HEK293 (cell line): ENCODE data around the gene TLE2.

Source experiments
- CTCF ChIA-PET: fragments of 350-600 bp; formaldehyde crosslinking; extraction: SDS; loops from one replicate; lab custom pipeline; 2021; ENCODE audit warnings: antibody characterized with exemption; lab: Yijun Ruan, JAX
- POLR2A ChIA-PET: fragments of 300-600 bp; formaldehyde crosslinking; extraction: SDS; loops from one replicate; lab custom pipeline; 2020; ENCODE audit warnings: antibody characterized with exemption, inconsistent platforms; lab: Yijun Ruan, JAX
- H3K27ac ChIP-seq: fragments of 200-500 bp; sonication (Bioruptor generic); 2 replicates; pipeline ENCODE4 v1.5.1; 2014; ENCODE audit warnings: low read depth, low read length, control low read depth, inconsistent platforms; ENCODE audit errors: extremely low read depth
- H3K36me3 ChIP-seq, 2 experiments: fragments of 200-500 bp in 1 of 2; sonication (Bioruptor generic) in 1 of 2; 1 replicate in 1 of 2; 2 replicates in 1 of 2; pipeline ENCODE4 v1.5.1; 2014 to 2017; ENCODE audit warnings: inconsistent platforms in 2 of 2, low read length in 2 of 2; ENCODE audit not compliant: control insufficient read depth in 2 of 2, insufficient read depth in 1 of 2
- H3K4me1 ChIP-seq: fragments of 200-500 bp; sonication (Bioruptor generic); 2 replicates; pipeline ENCODE4 v1.5.1; 2014; ENCODE audit warnings: mild to moderate bottlenecking, low read length, inconsistent platforms; ENCODE audit not compliant: control insufficient read depth, insufficient read depth
- H3K4me3 ChIP-seq: 2 replicates; pipeline ENCODE4 v1.5.1; 2011; ENCODE audit warnings: low read depth, mild to moderate bottlenecking, control low read depth, low read length, moderate library complexity
- H3K9me3 ChIP-seq: fragments of 200-500 bp; sonication (Bioruptor generic); 2 replicates; pipeline ENCODE4 v1.5.1; 2014; ENCODE audit warnings: low read depth, low read length, inconsistent platforms; ENCODE audit not compliant: control insufficient read depth, insufficient read depth
- BCL11A ChIP-seq: fragments of 450-650 bp; formaldehyde crosslinking; IDR thresholded peaks from 2 replicates; pipeline ENCODE4 v1.5.1; 2016; ENCODE audit warnings: low read depth, missing biosample characterization, missing genetic modification characterization
- BCL11B ChIP-seq: fragments of 450-650 bp; formaldehyde crosslinking; IDR thresholded peaks from 2 replicates; pipeline ENCODE4 v1.5.1; 2016; ENCODE audit warnings: low read depth, missing biosample characterization, missing genetic modification characterization
- GLI2 ChIP-seq: fragments of 450-650 bp; formaldehyde crosslinking; IDR thresholded peaks from 2 replicates; pipeline ENCODE4; 2017; ENCODE audit warnings: missing biosample characterization, missing genetic modification characterization, low read depth, borderline replicate concordance
- GLIS2 ChIP-seq: fragments of 450-650 bp; formaldehyde crosslinking; IDR thresholded peaks from 2 replicates; pipeline ENCODE4 v1.5.1; 2016; ENCODE audit warnings: missing biosample characterization, missing genetic modification characterization
- HOXA7 ChIP-seq: sonication (generic); formaldehyde crosslinking; IDR thresholded peaks from 2 replicates; pipeline ENCODE4 v1.8.1; 2022; ENCODE audit warnings: missing genetic modification reagents, borderline replicate concordance
- KLF9 ChIP-seq: fragments of 450-650 bp; formaldehyde crosslinking; IDR thresholded peaks from 2 replicates; pipeline ENCODE4 v1.5.1; 2016; ENCODE audit warnings: missing biosample characterization, missing genetic modification characterization, low read depth
- OSR2 ChIP-seq: fragments of 450-650 bp; formaldehyde crosslinking; IDR thresholded peaks from 2 replicates; pipeline ENCODE4 v1.5.1; 2016; ENCODE audit warnings: missing biosample characterization, missing genetic modification characterization
- REPIN1 ChIP-seq: fragments of 450-650 bp; formaldehyde crosslinking; IDR thresholded peaks from 2 replicates; pipeline ENCODE4 v1.5.1; 2017; ENCODE audit warnings: missing biosample characterization, missing genetic modification characterization, low read depth
- SCRT1 ChIP-seq: fragments of 450-650 bp; formaldehyde crosslinking; IDR thresholded peaks from 2 replicates; pipeline ENCODE4 v1.5.1; 2016; ENCODE audit warnings: missing biosample characterization, missing genetic modification characterization, borderline replicate concordance
- ZBTB11 ChIP-seq: fragments of 450-650 bp; formaldehyde crosslinking; conservative IDR thresholded peaks from 2 replicates; pipeline ENCODE4 v1.5.1; 2016; ENCODE audit warnings: low read depth, missing biosample characterization, missing genetic modification characterization
- ZBTB17 ChIP-seq: fragments of 450-650 bp; formaldehyde crosslinking; IDR thresholded peaks from 2 replicates; pipeline ENCODE4 v1.5.1; 2016; ENCODE audit warnings: missing biosample characterization, missing genetic modification characterization
- ZBTB20 ChIP-seq: fragments of 450-650 bp; formaldehyde crosslinking; IDR thresholded peaks from 2 replicates; pipeline ENCODE4 v1.5.1; 2016; ENCODE audit warnings: missing biosample characterization, missing genetic modification characterization
- ZBTB48 ChIP-seq: fragments of 450-650 bp; formaldehyde crosslinking; IDR thresholded peaks from 2 replicates; pipeline ENCODE4 v1.5.1; 2016; ENCODE audit warnings: missing biosample characterization, missing genetic modification characterization
- ZFP37 ChIP-seq: fragments of 450-650 bp; formaldehyde crosslinking; IDR thresholded peaks from 2 replicates; pipeline ENCODE4 v1.5.1; 2016; ENCODE audit warnings: missing biosample characterization, missing genetic modification characterization
- ZNF16 ChIP-seq: fragments of 450-650 bp; formaldehyde crosslinking; IDR thresholded peaks from 2 replicates; pipeline ENCODE4 v1.5.1; 2016; ENCODE audit warnings: low read depth, missing biosample characterization, missing genetic modification characterization
- ZNF169 ChIP-seq: fragments of 450-650 bp; formaldehyde crosslinking; IDR thresholded peaks from 2 replicates; pipeline ENCODE4 v1.5.1; 2016; ENCODE audit warnings: missing biosample characterization, missing genetic modification characterization
- ZNF362 ChIP-seq: fragments of 450-650 bp; formaldehyde crosslinking; IDR thresholded peaks from 2 replicates; pipeline ENCODE4 v1.5.1; 2016; ENCODE audit warnings: missing biosample characterization, missing genetic modification characterization
- ZNF37A ChIP-seq: fragments of 450-650 bp; IDR thresholded peaks from 2 replicates; pipeline ENCODE4 v1.5.1; 2018; ENCODE audit warnings: missing biosample characterization, missing genetic modification characterization
- ZNF398 ChIP-seq: fragments of 450-650 bp; formaldehyde crosslinking; IDR thresholded peaks from 2 replicates; pipeline ENCODE4 v1.5.1; 2017; ENCODE audit warnings: missing biosample characterization, missing genetic modification characterization
- ZNF426 ChIP-seq: fragments of 450-650 bp; formaldehyde crosslinking; IDR thresholded peaks from 2 replicates; pipeline ENCODE4 v1.5.1; 2017; ENCODE audit warnings: missing biosample characterization, missing genetic modification characterization, mild to moderate bottlenecking, inconsistent platforms, moderate library complexity
- ZNF558 ChIP-seq: fragments of 450-650 bp; formaldehyde crosslinking; IDR thresholded peaks from 2 replicates; pipeline ENCODE4 v1.5.1; 2016; ENCODE audit warnings: missing biosample characterization, missing genetic modification characterization
- ZNF621 ChIP-seq: fragments of 450-650 bp; formaldehyde crosslinking; IDR thresholded peaks from 2 replicates; pipeline ENCODE4 v1.5.1; 2017; ENCODE audit warnings: missing biosample characterization, missing genetic modification characterization
- ZNF701 ChIP-seq: fragments of 450-650 bp; formaldehyde crosslinking; IDR thresholded peaks from 2 replicates; pipeline ENCODE4 v1.5.1; 2016; ENCODE audit warnings: missing biosample characterization, missing genetic modification characterization
- ZNF704 ChIP-seq: fragments of 450-650 bp; formaldehyde crosslinking; IDR thresholded peaks from 2 replicates; pipeline ENCODE4 v1.5.1; 2016; ENCODE audit warnings: missing biosample characterization, missing genetic modification characterization
- ZNF76 ChIP-seq: fragments of 450-650 bp; formaldehyde crosslinking; IDR thresholded peaks from 2 replicates; pipeline ENCODE4; 2016; ENCODE audit warnings: low read depth, missing biosample characterization, missing genetic modification characterization, borderline replicate concordance
- ZNF768 ChIP-seq: fragments of 450-650 bp; formaldehyde crosslinking; IDR thresholded peaks from 2 replicates; pipeline ENCODE4 v1.5.1; 2018; ENCODE audit warnings: missing biosample characterization, mild to moderate bottlenecking, missing genetic modification characterization
- ZNF777 ChIP-seq: fragments of 450-650 bp; formaldehyde crosslinking; IDR thresholded peaks from 2 replicates; pipeline ENCODE4 v1.5.1; 2017; ENCODE audit warnings: missing biosample characterization, missing genetic modification characterization, borderline replicate concordance
- ZNF837 ChIP-seq: fragments of 450-650 bp; formaldehyde crosslinking; IDR thresholded peaks from 2 replicates; pipeline ENCODE4 v1.5.1; 2016; ENCODE audit warnings: missing biosample characterization, missing genetic modification characterization

The TLE2 gene

GRCh38 chr19:2973229-2973628 lies 55.9 kb downstream of the TLE2 start:
- ChIA-PET CTCF (interaction anchor here (0.6 kb wide), 1 partner anchor 75 kb away, joined by 4 read pairs; no protein-coding TSS in a partner anchor), POLR2A (interaction anchor here (1.0 to 1.1 kb wide), 2 partner anchors 10 to 81 kb away, joined by 3 to 6 read pairs; no protein-coding TSS in a partner anchor)

GRCh38 chr19:2970201-2970835 lies 58.8 kb downstream of the TLE2 start:
- Histone ChIP-seq H3K27ac (no peak overlapping the region), H3K9me3 (no peaks in the 10 kb centered on the region), H3K36me3 (no peaks in the 10 kb centered on the region), H3K4me3 (no peak overlapping the region), H3K4me1 (peaks cover 9% of the 10 kb centered on the region)
- ChIA-PET POLR2A (interaction anchor here (0.7 kb wide), 1 partner anchor 118 kb away, joined by 8 read pairs; no protein-coding TSS in a partner anchor), CTCF (interaction anchor here (0.7 to 2.2 kb wide), 5 partner anchors 11 to 138 kb away, joined by 3 to 12 read pairs (median 5); no protein-coding TSS in a partner anchor)
- TF ChIP-seq ZFP37, result no peak
- no peak for TF ChIP-seq ZBTB20 (tag by site-specific recombination)
- TF ChIP-seq BCL11B (tag by site-specific recombination), result no peak
- TF ChIP-seq BCL11A (tag by site-specific recombination), result no peak
- TF ChIP-seq ZNF777 (tag by site-specific recombination), result no peak
- no peak for TF ChIP-seq ZBTB11 (tag by site-specific recombination)
- TF ChIP-seq GLIS2 (tag by site-specific recombination), result no peak
- no peak for TF ChIP-seq ZNF16 (tag by site-specific recombination)
- TF ChIP-seq ZNF76, result no peak
- no peak for TF ChIP-seq KLF9
- TF ChIP-seq ZNF621 (tag by site-specific recombination), result no peak
- TF ChIP-seq ZNF426 (tag by site-specific recombination), result no peak
- no peak for TF ChIP-seq ZNF704 (tag by site-specific recombination)
- no peak for TF ChIP-seq REPIN1 (tag by site-specific recombination)
- TF ChIP-seq ZBTB48 (tag by site-specific recombination), result no peak
- no peak for TF ChIP-seq ZBTB17 (tag by site-specific recombination)
- TF ChIP-seq HOXA7 (CRISPR knock-in tag), result no peak
- TF ChIP-seq ZNF558, result no peak

More at GRCh38 chr19:2973229-2973628, 55.9 kb downstream of the TLE2 start:
- H3K4me1 ChIP-seq, result peaks cover 8% of the 10 kb centered on the region
- TF ChIP-seq ZNF398 (tag by site-specific recombination) (no peak), OSR2 (no peak), ZNF37A (no peak), ZNF362 (no peak), GLI2 (tag by site-specific recombination) (no peak), ZNF837 (tag by site-specific recombination) (no peak), ZBTB20 (tag by site-specific recombination) (no peak), ZNF169 (tag by site-specific recombination) (no peak), ZNF768 (no peak), ZNF701 (no peak), SCRT1 (tag by site-specific recombination) (no peak)
- TF ChIP-seq, all 188 proteins: peak for 0
- Histone ChIP-seq H3K4me3 (no peak overlapping the region), H3K27ac (no peak overlapping the region), H3K9me3 (no peaks in the 10 kb centered on the region), H3K36me3 (no peaks in the 10 kb centered on the region)
